WI38 (cell line): Measurements from ENCODE around the gene TXNDC15.

Experiments used
- H3K4me3 ChIP-seq: 2 replicates; pipeline ENCODE4 v1.5.1; 2011; ENCODE audit warnings: low read depth, mild to moderate bottlenecking, control low read depth, low read length
- TF ChIP-seq, protein P1 (sequence below): IDR thresholded peaks from 2 replicates; pipeline ENCODE4 v1.5.1; 2012; ENCODE audit warnings: low read depth, mild to moderate bottlenecking, control low read depth, low read length

The TXNDC15 gene

DNA sequence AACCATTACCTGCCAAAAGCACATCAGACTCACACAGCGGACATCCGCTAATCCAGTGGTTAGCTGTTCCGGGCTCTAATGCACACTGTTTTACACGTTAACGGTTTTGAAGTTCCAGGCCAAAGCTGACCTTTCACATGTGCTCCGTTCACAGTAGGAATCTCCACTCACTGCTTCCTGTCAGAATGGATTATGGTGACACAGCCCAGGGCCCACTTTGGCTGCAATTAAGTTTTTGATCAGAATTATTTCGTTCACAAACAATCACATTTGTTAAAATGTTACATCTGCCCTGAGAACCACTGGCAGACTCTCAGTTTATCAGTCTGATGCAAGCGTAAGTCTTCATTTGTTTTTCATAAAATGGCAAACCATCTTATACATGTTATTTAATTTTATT, 63.4 kb downstream of the TXNDC15 start:
- TF ChIP-seq, protein P1, sequence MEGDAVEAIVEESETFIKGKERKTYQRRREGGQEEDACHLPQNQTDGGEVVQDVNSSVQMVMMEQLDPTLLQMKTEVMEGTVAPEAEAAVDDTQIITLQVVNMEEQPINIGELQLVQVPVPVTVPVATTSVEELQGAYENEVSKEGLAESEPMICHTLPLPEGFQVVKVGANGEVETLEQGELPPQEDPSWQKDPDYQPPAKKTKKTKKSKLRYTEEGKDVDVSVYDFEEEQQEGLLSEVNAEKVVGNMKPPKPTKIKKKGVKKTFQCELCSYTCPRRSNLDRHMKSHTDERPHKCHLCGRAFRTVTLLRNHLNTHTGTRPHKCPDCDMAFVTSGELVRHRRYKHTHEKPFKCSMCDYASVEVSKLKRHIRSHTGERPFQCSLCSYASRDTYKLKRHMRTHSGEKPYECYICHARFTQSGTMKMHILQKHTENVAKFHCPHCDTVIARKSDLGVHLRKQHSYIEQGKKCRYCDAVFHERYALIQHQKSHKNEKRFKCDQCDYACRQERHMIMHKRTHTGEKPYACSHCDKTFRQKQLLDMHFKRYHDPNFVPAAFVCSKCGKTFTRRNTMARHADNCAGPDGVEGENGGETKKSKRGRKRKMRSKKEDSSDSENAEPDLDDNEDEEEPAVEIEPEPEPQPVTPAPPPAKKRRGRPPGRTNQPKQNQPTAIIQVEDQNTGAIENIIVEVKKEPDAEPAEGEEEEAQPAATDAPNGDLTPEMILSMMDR: no peak
- H3K4me3 ChIP-seq: no peak overlapping the region

DNA sequence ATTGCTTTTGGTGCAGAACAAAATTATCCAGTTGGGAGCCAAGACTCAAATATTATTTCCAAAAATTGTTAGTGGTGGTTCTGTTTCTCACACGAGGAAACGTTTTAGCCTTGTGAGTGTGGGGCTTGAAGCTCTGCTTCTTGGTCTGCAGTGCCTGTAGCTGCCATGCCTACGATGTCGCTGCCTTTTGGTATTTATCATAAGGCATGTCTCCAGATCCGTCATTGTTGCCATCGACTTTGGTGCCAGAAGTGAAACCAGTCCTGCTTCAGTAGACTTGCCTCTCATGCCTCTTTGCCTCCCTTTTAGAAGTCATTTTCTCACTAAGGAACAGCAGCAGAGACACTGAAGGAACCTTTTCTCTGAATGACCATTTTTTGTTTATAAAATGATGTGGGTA, 63.9 kb downstream of the TXNDC15 start:
- TF ChIP-seq, protein P1: no peak

DNA sequence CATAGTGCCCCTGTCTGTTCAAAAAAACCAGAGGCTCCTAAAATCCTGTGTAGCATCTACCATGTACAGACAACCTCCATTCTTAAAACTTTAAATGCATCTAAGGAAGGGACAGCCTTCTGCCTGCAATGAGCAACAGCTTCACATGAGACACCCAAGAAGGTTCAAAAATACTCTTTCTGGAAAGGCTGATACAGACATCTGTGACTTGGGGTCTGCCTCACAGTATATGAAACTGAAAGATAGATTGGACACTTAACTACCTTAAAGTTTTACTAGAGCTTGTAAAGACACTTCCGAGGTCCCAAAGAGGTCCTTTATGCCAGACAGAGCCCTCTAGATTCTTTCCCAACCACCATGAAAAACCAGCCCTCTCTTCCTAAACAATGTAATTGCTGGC, 65.3 kb downstream of the TXNDC15 start:
- H3K4me3 ChIP-seq: no peak overlapping the region
- TF ChIP-seq, protein P1: no peak

More for the DNA sequence above, 63.9 kb downstream of the TXNDC15 start:
- H3K4me3 ChIP-seq: no peak overlapping the region

DNA sequence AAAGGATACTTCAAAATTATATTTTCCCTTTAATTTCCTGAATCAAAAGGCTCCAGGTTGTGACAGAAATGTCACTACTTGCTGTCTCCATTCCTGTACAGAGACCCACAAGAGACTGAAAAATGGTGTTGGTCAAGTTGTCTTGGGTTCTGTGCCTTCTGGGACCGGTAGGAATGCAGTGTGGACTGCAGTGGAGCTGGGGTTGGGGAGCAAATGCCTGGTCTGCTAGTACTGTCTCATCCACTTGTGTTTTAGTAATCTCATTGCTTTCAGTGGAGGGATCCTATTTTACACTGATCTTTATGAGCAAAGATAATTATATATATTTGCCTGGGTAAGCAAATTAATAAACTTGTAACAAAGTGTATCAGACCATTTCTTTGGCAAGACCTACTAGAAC, 69.4 kb downstream of the TXNDC15 start:
- no peak overlapping the region for H3K4me3 ChIP-seq
- TF ChIP-seq, protein P1: no peak

DNA sequence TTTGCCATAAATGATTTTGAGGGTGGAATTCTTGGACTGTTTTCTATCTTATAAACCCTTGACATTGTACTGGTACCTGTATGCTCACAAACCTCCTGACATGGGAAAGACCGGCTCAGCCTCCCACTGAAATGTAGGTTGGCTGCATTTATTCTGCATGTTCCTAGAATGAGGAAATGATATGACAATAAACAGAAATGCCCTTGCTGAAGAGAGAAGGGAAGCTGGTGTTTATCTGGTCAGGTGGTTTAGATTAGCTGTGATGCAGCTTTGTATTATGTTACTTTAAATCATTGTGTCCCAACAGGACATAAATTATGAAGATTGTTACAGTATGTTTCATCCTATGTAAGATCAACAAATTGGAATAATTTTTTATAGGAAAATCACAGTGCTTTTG, 70.5 kb downstream of the TXNDC15 start:
- H3K4me3 ChIP-seq: no peak overlapping the region
- TF ChIP-seq, protein P1: no peak

DNA sequence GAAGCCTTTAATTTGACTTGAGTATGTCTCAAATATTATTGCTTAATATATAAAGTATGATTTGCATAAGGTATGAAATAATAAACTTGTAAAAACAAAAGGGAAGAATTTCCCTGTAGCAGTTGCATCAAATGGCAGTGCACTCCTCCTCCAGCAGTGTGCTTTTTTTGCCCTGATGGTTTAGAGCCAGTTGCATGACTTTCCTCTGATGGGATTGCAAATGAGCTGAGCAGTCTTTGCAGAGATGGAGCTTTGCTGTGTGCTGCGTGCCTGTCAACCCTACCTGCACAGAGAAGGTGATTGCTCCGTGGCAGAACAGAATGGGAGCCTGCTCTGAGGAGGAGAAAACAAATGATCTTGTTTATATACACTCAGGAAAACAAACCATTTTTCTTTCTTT, 70.9 kb downstream of the TXNDC15 start:
- TF ChIP-seq, protein P1: no peak
- no peak overlapping the region for H3K4me3 ChIP-seq

DNA sequence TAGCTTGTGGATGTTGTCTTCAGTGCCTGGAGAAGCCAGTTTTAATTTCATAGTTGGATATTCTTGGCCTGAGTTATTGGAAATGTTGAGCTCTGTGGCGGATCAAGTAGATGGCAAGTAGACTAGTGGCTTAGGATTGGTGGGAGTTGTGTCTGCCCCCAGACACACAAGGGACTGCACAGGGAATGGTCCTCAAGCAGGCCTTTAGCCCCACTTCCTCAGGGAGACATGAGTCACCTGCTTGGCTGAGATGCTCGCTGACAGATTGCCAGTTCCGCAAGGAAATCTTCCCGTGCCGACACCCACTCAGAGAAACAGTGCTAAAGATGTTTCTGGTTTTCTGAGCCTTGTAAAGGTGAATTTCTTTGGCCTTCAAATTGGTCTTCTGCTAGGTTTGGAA, 74.7 kb downstream of the TXNDC15 start:
- no peak overlapping the region for H3K4me3 ChIP-seq
- TF ChIP-seq, protein P1: no peak
